Panc1 (cell line): ENCODE data around the gene SLC12A4. TPM values are rescaled to one million over a fixed set of nuclear protein-coding genes. Genes with fewer than 3 reads are reported as not detected.
"Not testable (repeated sequence)": the region's sequence is repeated elsewhere in the genome, so short reads cannot be mapped to it uniquely, and the experiment has no call there.

Experiments used
- ATAC-seq: fragments of 200-7000 bp; cut with Tn5 transposase; 2 replicates; pipeline ENCODE4 v1.9.1; 2020; ENCODE audit warnings: mild to moderate bottlenecking, moderate library complexity
- BruUV-seq: library from RNA; stranded (reverse); fragments of 400-500 nt; replicated peaks from 2 replicates; lab custom pipeline; 2021; lab: Mats Ljungman, UMichigan
- CTCF ChIA-PET: fragments of 300-600 bp; sonication (Branson Sonifier 250); formaldehyde crosslinking; loops from one replicate; lab custom pipeline; 2022; ENCODE audit warnings: antibody characterized with exemption; lab: Charles Lee
- POLR2A ChIA-PET: fragments of 300-600 bp; sonication (Branson Sonifier 250); formaldehyde crosslinking; loops from one replicate; lab custom pipeline; 2022; ENCODE audit warnings: antibody characterized with exemption; lab: Charles Lee
- DNase-seq: peaks from one replicate; pipeline ENCODE4 v3.0.0-alpha.2; 2010; ENCODE audit warnings: low read depth, low spot score
- H3K27ac ChIP-seq: 2 replicates; pipeline ENCODE4 v1.5.1; 2011; ENCODE audit warnings: mild to moderate bottlenecking, low read length, inconsistent platforms
- H3K27me3 ChIP-seq: fragments of 200-500 bp; sonication (Bioruptor generic); 2 replicates; pipeline ENCODE4 v1.6.0; 2014; ENCODE audit warnings: low read length, inconsistent platforms; ENCODE audit not compliant: control insufficient read depth, insufficient read depth
- H3K36me3 ChIP-seq: fragments of 200-500 bp; sonication (Bioruptor generic); 2 replicates; pipeline ENCODE4 v1.5.1; 2014; ENCODE audit warnings: inconsistent platforms, mild to moderate bottlenecking, low read length, moderate library complexity; ENCODE audit not compliant: control insufficient read depth, insufficient read depth
- H3K4me1 ChIP-seq: 2 replicates; pipeline ENCODE4 v1.5.1; 2011; ENCODE audit warnings: inconsistent platforms, mild to moderate bottlenecking, low read length, moderate library complexity; ENCODE audit not compliant: control insufficient read depth, insufficient read depth
- H3K4me3 ChIP-seq, 2 experiments: 2 replicates each; pipeline ENCODE4 v1.5.1; 2011 to 2012; ENCODE audit warnings: low read depth in 2 of 2, low read length in 2 of 2, mild to moderate bottlenecking in 2 of 2, inconsistent platforms in 1 of 2, moderate library complexity in 1 of 2
- H3K9me3 ChIP-seq: fragments of 200-500 bp; sonication (Bioruptor generic); 2 replicates; pipeline ENCODE4 v1.5.1; 2014; ENCODE audit warnings: low read depth, mild to moderate bottlenecking, inconsistent platforms, low read length, moderate library complexity; ENCODE audit not compliant: control insufficient read depth, insufficient read depth
- POLR2AphosphoS5 ChIP-seq: IDR thresholded peaks from 2 replicates; pipeline ENCODE4 v1.6.1; 2012; ENCODE audit warnings: mild to moderate bottlenecking, low read depth, low read length, moderate library complexity
- SIN3A ChIP-seq: IDR thresholded peaks from 2 replicates; pipeline ENCODE4 v1.6.1; 2012; ENCODE audit warnings: low read depth, mild to moderate bottlenecking, low read length, moderate library complexity, borderline replicate concordance; ENCODE audit not compliant: insufficient read depth
- TCF7L2 ChIP-seq: IDR thresholded peaks from 2 replicates; pipeline ENCODE4 v1.6.1; 2011; ENCODE audit warnings: mild to moderate bottlenecking, low read depth, low read length, inconsistent platforms
- in situ Hi-C: cut with HindIII; loops from 2 replicates; pipeline ENCODE4 v1.10.0; 2016; ENCODE audit warnings: low sequenced_read_pairs, low pct_unique_long_range_greater_than_20kb
- intact Hi-C: fragments of 100-400 bp; cut with micrococcal nuclease; formaldehyde crosslinking; loops from one replicate; pipeline ENCODE4 v1.10.0; 2022; ENCODE audit not compliant: unreplicated experiment
- total RNA-seq: library from RNA; stranded (reverse); gene quantifications from one replicate; pipeline ENCODE4 v1.2.1, GENCODE V29; 2021; ENCODE audit not compliant: unreplicated experiment
- TF ChIP-seq, protein P1 (sequence below), 2 experiments: IDR thresholded peaks; 2 replicates each; pipeline ENCODE4 v1.6.1; 2011 to 2012; ENCODE audit warnings: low read depth in 2 of 2, control low read depth in 1 of 2, low read length in 1 of 2, mild to moderate bottlenecking in 1 of 2, moderate library complexity in 1 of 2; ENCODE audit not compliant: insufficient read depth in 1 of 2
- TF ChIP-seq, protein P2 (sequence below): fragments of 450-650 bp; IDR thresholded peaks from 2 replicates; pipeline ENCODE4 v1.5.1; 2017; ENCODE audit warnings: mild to moderate bottlenecking

SLC12A4 gene
- total RNA-seq, 1 experiment from 2014 or later, result 31.8 TPM

GRCh38 chr16:67940446-67941089 lies 27.9 kb downstream of the SLC12A4 start:
- DNase-seq, result no peak
- peaks cover 2% of the 10 kb centered on the region; the same call in 1 of the 2 replicates for H3K36me3 ChIP-seq
- POLR2A ChIA-PET, result no interaction called here

GRCh38 chr16:67939507-67940445 lies 28.7 kb downstream of the SLC12A4 start:
- no peak overlapping the region for H3K27ac ChIP-seq
- in situ Hi-C loops (no loop called here), intact Hi-C loops (no loop called here)
- peaks cover 4% of the 10 kb centered on the region; the same call in 1 of the 2 replicates for H3K4me1 ChIP-seq
- H3K27me3 ChIP-seq, result no peaks in the 10 kb centered on the region
- ATAC-seq (no peak), DNase-seq (no peak)
- H3K36me3 ChIP-seq, result peaks cover 2% of the 10 kb centered on the region; the same call in 1 of the 2 replicates
- no peak overlapping the region for H3K4me3 ChIP-seq
- ChIA-PET CTCF (interaction anchor here (0.7 kb wide), 1 partner anchor 12 kb away, joined by 3 read pairs; no protein-coding TSS in a partner anchor), POLR2A (no interaction called here)
- BruUV-seq, result no TSS peak
- TF ChIP-seq, protein P1, sequence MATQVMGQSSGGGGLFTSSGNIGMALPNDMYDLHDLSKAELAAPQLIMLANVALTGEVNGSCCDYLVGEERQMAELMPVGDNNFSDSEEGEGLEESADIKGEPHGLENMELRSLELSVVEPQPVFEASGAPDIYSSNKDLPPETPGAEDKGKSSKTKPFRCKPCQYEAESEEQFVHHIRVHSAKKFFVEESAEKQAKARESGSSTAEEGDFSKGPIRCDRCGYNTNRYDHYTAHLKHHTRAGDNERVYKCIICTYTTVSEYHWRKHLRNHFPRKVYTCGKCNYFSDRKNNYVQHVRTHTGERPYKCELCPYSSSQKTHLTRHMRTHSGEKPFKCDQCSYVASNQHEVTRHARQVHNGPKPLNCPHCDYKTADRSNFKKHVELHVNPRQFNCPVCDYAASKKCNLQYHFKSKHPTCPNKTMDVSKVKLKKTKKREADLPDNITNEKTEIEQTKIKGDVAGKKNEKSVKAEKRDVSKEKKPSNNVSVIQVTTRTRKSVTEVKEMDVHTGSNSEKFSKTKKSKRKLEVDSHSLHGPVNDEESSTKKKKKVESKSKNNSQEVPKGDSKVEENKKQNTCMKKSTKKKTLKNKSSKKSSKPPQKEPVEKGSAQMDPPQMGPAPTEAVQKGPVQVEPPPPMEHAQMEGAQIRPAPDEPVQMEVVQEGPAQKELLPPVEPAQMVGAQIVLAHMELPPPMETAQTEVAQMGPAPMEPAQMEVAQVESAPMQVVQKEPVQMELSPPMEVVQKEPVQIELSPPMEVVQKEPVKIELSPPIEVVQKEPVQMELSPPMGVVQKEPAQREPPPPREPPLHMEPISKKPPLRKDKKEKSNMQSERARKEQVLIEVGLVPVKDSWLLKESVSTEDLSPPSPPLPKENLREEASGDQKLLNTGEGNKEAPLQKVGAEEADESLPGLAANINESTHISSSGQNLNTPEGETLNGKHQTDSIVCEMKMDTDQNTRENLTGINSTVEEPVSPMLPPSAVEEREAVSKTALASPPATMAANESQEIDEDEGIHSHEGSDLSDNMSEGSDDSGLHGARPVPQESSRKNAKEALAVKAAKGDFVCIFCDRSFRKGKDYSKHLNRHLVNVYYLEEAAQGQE (IDR thresholded peaks at IDR 0.05; ENCODE audit: insufficient read depth in 1 of 2, low read depth in 2 of 2, low read length in 1 of 2), result no peak
- TF ChIP-seq, protein P2, sequence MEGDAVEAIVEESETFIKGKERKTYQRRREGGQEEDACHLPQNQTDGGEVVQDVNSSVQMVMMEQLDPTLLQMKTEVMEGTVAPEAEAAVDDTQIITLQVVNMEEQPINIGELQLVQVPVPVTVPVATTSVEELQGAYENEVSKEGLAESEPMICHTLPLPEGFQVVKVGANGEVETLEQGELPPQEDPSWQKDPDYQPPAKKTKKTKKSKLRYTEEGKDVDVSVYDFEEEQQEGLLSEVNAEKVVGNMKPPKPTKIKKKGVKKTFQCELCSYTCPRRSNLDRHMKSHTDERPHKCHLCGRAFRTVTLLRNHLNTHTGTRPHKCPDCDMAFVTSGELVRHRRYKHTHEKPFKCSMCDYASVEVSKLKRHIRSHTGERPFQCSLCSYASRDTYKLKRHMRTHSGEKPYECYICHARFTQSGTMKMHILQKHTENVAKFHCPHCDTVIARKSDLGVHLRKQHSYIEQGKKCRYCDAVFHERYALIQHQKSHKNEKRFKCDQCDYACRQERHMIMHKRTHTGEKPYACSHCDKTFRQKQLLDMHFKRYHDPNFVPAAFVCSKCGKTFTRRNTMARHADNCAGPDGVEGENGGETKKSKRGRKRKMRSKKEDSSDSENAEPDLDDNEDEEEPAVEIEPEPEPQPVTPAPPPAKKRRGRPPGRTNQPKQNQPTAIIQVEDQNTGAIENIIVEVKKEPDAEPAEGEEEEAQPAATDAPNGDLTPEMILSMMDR, result no peak
- no peak for TF ChIP-seq TCF7L2
- no peak for TF ChIP-seq SIN3A
- TF ChIP-seq POLR2AphosphoS5, result no peak; the same call in 1 of the 2 replicates
- H3K9me3 ChIP-seq, result no peaks in the 10 kb centered on the region

More at GRCh38 chr16:67940446-67941089, 27.9 kb downstream of the SLC12A4 start:
- CTCF ChIA-PET, result no interaction called here
- Histone ChIP-seq H3K27me3 (no peaks in the 10 kb centered on the region), H3K4me1 (peaks cover 4% of the 10 kb centered on the region; the same call in 1 of the 2 replicates), H3K4me3 (no peak overlapping the region), H3K27ac (no peak overlapping the region), H3K9me3 (no peaks in the 10 kb centered on the region)
- intact Hi-C loops, result no loop called here
- TF ChIP-seq SIN3A (no peak), TCF7L2 (no peak), POLR2AphosphoS5 (no peak)
- TF ChIP-seq, protein P2, result no peak
- TF ChIP-seq, protein P1 (IDR thresholded peaks at IDR 0.05; ENCODE audit: insufficient read depth in 1 of 2, low read depth in 2 of 2, low read length in 1 of 2), result no peak
- no TSS peak for BruUV-seq
- in situ Hi-C loops, result no loop called here
- no peak for ATAC-seq

DNA sequence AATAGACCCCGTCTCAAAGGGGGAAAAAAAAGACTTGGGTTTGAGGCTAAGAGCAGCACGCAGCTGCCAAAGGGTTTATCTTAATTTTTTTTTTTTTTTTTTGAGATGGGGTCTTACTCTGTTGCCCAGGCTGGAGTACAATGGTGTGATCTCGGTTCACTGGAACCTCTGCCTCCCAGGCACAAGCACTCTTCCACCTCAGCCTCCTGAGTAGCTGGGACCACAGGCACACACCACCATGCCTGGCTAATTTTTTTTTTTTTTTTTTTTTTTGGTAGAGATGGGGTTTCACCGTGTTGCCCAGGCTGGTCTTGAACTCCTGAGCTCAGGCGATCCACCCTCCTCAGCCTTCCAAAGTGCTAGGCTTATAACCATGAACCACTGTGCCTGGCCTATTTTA lies 30.7 kb downstream of the SLC12A4 start:
- in situ Hi-C loops, H3K27ac ChIP-seq, intact Hi-C loops, H3K36me3 ChIP-seq, ATAC-seq, BruUV-seq, H3K4me1 ChIP-seq, CTCF ChIA-PET, H3K27me3 ChIP-seq, H3K4me3 ChIP-seq, H3K9me3 ChIP-seq, DNase-seq: not testable (repeated sequence)
- POLR2A ChIA-PET, result interaction anchor here (0.7 kb wide), 1 partner anchor 202 kb away, joined by 12 read pairs; no protein-coding TSS in a partner anchor
